Measurements from ENCODE around the gene FANCC.
A peak's percentile ranks its signal among the peaks of the same experiment; 100 is the strongest.

FANCC gene

GRCh38 chr9:95096381-95096780 is 221.1 kb downstream of the FANCC start:
- no peak for DNase-seq

- no peak for DNase-seq
These were observed 221.7 kb downstream of the FANCC start for GRCh38 chr9:95095641-95096355.

- no peak for DNase-seq
These were observed 223.5 kb downstream of the FANCC start for GRCh38 chr9:95094002-95094401.

GRCh38 chr9:95093586-95093985 is 223.9 kb downstream of the FANCC start:
- no peak for DNase-seq

- DNase-seq: peak; percentile 13
These were observed 225.0 kb downstream of the FANCC start for GRCh38 chr9:95092262-95093072.

GRCh38 chr9:95091601-95092261 is 225.8 kb downstream of the FANCC start:
- peak; percentile 27 for DNase-seq

GRCh38 chr9:95090871-95091577 is 226.5 kb downstream of the FANCC start:
- DNase-seq: no peak

- no peak for DNase-seq
These were observed 227.3 kb downstream of the FANCC start for GRCh38 chr9:95090023-95090791.

GRCh38 chr9:95089257-95090022 is 228.1 kb downstream of the FANCC start:
- DNase-seq: no peak

GRCh38 chr9:95088421-95089161 is 228.9 kb downstream of the FANCC start:
- no peak for DNase-seq

- peak; percentile 18 for DNase-seq
These were observed 229.8 kb downstream of the FANCC start for GRCh38 chr9:95087659-95088242.

- no peak for DNase-seq
These were observed 230.9 kb downstream of the FANCC start for GRCh38 chr9:95086564-95086955.

- DNase-seq: no peak
These were observed 231.5 kb downstream of the FANCC start for GRCh38 chr9:95085861-95086563.

- no peak for DNase-seq
These were observed 232.3 kb downstream of the FANCC start for GRCh38 chr9:95085036-95085770.

- no peak for DNase-seq
These were observed 233.1 kb downstream of the FANCC start for GRCh38 chr9:95084254-95084934.

- DNase-seq: no peak
These were observed 234.3 kb downstream of the FANCC start for GRCh38 chr9:95083086-95083768.

- DNase-seq: no peak
These were observed 235.0 kb downstream of the FANCC start for GRCh38 chr9:95082401-95083084.
